Eye (tissue), 1 donor: ENCODE results near the gene TRAF3IP3.
A peak's percentile ranks its signal among the peaks of the same experiment; 100 is the strongest.
"Not testable (repeated sequence)": the region's sequence is repeated elsewhere in the genome, so short reads cannot be mapped to it uniquely, and the experiment has no call there.

Experiments used
- DNase-seq: peaks from one replicate; pipeline ENCODE4 v3.0.0-alpha.2; 2015

Gene TRAF3IP3

DNA sequence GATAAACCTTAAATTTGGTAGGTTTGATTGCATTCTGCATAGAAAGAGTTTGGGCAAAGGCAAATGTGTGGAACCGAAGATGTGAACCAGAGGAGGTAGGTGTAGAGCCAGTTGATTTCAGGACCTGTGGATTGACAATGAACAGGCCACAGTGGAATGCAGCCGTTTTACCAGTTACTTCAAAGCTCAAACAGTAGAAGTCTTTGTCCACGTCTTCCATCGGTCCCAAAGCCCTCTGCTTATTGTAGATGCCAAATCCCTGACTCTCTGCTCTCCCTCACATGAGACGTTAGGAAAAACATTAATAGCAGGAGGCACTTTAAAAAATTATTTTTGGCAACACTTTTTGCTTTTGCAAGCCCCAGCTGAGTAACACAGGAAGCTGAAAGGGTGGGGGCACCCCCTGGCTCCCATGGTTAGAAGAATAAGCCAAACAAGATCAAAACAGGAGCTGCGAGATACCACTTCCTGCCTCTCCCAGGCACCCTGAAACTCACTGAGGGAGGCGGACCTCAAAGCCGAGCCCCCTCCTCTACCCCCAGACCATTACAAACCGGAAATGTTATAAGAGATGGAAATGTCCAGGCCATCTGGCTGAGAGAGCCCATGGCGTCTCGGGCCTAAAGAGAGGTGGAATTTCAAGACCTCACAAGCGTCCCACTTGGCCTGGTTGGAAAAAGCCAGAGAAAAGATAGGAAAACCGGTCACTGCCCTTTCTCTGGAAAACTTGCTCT lies 13.5 kb downstream of the TRAF3IP3 start:
- DNase-seq: peak; percentile 25

DNA sequence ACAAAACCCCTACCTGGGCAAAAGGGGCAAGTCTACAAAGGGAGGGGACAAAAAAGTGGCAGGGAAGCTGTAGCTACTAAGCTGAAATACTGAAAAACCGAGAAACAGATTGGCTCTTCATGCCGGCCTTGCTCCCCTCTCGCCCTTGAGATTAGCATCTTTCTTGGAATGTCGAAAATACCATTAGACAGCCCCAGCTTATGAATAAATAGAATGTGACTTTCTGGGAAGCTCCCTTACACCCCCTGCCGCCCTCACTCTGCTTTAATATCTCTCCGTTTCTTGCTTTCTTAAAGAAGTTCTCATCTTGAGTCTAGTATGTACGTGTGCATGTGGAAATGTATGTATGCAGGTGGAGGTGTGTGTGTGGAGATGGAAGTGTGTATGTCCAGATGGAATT lies 14.1 kb downstream of the TRAF3IP3 start:
- DNase-seq: peak; percentile 32

DNA sequence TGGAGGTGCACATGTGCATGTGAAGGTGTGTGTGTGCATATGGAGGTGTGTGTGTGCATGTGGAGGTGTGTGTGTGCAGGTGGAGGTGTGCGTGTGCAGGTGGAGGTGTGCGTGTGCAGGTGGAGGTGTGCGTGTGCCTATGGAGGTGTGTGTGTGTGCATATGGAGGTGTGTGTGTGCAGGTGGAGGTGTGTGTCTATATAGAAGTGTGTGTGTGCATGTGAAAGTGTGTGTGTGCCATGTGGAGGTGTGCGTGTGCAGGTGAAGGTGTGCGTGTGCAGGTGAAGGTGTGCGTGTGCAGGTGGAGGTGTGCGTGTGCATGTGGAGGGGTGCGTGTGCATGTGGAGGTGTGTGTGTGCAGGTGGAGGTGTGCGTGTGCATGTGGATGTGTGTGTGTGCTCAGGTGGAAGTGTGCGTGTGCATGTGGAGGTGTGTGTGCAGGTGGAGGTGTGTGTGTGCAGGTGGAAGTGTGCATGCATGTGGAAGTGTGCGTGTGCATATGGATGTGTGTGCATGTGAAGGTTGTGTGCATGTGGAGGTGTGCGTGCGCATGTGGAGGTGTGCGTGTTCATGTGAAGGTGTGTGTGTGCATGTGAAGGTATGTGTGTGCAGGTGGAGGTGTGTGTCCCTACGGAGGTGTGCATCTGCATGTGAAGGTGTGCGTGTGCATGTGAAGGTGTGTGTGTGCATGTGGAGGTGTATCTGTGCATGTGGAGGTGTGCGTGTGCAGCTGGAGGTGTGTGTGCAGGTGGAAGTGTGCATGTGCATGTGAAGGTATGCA lies 15.0 kb downstream of the TRAF3IP3 start:
- peak; percentile 45 for DNase-seq

DNA sequence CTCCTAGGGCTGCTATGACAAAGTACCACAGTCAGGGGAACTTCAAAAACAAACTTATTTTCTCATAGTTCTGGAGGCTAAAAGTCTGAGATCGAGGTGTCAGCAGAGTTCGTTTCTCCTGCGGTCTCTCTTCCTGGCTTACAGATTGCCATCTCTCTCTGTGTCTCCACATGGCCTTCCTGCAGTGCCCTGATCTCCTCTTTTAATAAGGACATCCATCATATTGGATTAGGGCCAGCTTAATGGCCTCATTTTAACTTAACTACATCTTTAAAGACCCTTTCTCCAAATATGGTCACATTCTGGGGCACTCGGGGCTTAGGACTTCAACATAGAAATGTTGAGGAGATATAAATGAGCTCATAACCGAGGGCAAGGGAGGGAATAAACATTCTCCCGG lies 16.3 kb downstream of the TRAF3IP3 start:
- DNase-seq: peak; percentile 45

DNA sequence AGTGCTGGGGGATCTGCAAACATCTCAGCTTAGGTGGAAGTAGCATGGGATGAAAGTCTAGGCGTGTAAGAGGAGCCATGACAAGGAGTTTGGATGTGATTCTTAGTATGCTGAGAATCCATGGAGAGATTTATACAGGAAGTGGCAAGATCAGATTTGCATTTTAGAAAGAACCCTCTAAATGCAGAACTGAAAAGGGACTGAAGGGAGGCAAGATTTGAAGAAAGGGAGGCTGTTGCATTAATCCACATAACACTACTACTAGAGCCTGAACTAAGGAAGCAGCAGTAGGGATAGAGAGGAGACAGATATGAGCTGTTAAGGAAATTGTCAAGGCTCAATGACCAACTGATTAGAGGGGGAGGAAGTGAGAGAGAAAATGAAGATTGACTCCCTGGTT lies 18.7 kb downstream of the TRAF3IP3 start:
- DNase-seq: no peak

DNA sequence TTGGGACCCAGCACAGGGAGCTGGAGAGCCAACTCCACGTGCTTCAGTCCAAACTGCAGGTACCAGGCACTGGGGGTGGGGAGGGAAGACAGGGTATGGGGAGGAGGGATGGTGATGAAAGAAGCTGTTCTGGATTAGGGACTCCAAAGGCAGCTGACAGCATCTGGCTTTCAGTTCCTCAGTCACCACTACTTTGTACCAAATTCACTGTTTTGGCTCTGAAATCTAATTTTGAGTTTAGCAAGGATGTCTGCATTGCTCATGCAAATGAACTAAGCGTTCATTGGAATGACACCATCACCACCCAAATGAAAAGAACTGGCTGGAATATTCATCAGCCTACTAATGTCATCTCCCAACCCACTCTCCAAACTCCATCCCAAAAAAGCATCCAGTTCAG lies 19.8 kb downstream of the TRAF3IP3 start:
- DNase-seq: no peak

DNA sequence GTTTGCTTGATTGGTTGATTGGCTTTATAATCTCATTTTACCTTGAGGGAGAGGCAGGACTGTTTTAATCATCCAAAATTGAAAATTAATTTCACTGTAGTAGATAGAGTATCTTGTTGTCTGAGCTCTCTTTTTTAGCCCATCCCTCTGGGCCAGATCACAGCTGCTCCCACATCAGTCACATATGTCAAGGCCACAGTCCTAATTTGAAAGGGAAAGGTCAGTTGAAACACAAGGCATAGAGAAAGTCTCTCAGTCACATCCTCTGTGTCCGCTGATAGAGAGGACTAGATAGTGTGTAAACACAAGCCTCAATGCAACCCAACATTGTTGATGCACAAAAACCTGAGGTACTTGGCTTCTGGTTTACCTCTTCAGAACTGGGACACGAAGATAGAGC lies 21.7 kb downstream of the TRAF3IP3 start:
- DNase-seq: no peak

DNA sequence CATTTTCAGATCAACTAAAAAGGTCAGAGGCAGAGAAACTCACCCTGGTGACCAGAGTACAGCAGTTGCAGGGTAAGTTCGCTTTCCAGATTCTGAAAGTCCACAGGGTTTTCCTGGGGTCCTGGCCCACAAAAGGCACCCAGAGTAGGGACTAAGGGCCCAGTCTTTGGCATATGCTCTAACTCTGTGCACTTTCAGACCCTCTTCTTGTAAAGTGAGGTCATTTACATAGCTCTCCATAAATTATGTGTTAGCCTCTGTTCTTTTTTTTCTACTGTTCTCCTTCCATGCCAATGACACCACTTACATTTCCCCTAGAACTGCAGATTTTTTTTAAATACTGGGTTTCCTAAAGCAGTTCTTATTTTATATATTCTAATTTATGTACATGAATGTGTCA lies 22.2 kb downstream of the TRAF3IP3 start:
- DNase-seq: no peak

DNA sequence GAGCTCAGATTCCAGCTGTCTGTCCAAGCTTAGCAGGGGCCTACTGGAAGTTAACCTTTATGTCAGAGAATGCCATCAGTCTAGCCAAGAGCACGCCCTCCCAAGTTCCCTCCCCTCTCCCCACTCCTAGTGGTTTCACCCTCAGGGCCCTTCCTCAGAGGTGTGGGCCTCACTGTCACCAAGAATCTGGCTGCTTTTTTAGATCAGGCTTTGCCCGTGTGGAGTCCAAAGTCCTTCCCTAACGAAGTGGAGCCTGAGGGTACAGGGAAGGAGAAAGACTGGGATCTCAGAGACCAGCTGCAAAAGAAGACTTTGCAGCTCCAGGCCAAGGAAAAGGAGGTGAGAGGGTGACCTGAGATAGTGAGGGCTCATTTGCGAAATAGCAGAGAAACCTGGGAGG lies 24.4 kb downstream of the TRAF3IP3 start:
- DNase-seq: no peak

DNA sequence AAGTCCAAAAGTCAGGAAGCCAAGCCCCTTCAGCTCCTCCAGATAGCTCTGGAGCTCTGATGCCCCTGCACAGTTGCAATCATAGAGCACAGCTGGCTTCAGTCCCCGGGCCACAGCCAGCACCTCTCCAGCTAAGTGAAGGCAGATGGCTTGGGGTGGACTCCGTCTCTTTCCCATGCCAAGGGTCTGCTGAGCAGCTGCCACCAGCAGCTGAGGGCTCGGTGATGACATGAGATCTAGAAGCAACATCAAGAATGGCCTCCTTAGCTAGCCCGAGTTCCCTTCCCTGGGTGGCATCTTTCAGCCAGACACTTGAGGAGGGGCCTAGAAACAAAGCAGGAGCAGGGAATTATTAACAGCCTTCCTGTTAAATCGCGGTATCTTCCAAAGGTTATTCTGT lies 27.5 kb downstream of the TRAF3IP3 start:
- DNase-seq: peak; percentile 53

DNA sequence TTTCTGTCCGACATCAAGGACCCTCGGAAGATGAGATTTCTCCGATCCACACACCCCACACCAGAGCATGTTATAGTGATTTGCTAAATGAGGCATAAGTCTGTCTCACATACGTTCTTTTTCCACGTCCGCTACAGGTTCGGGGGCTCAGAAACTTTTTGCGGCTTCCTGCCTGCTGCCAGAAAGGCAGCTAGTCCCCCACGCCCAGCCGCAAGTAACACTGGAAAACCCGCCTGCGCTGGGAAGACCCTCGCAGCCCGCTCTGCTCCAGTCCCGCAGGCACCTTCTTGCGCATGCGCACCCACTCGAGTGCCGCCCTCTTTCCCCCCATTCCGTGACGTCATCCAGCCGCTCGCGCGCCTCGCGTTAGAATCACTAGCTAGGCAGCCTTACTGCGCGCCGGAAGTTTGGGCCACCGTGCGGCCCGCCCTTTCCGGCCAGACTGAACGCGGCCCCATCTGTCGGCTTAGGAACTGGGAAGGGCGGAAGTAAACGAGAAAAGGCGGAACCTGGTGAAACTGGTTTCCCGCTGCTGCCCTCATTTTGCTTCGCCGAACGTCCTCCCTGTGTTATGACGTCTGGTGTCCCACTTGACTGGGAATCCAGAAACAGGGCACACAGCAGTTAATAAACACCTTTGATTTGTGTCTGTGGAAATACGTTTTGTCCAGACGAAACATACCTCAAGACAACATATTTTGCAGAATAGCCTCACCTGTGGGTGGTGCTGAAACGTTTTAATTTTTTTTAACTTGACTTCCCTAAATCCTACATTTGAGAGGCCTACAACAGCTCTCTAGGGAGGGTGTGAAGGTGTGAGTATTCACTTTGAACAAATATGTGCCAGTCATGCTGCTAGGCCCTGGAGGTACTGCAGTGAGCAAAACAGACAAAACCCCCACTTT lies 28.7 kb downstream of the TRAF3IP3 start, which contains the start of gene C1orf74:
Gene C1orf74, minus strand, starts transcription at position 295 of the 905 bp plus-strand sequence. CDS start 925 bp downstream, outside the sequence.
- peak; percentile 100 for DNase-seq

DNA sequence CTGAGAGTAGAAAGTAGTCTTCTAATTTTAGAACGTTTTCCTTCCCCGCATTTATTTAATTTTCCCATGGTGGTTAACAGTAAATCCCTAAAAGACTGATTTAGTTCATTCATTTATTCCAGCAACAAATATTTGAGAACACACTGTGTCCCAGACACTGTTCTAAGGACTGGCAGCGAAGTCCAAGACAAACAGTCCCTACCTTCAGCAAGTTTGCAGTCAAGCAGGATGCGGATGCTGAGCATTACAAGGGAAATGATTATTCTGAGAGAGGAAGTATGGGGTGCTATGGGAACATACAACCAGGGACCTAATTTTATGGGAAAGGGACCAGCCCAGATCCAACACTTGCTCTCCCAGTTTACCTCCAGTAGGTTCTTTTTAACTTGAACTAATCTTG lies 29.7 kb downstream of the TRAF3IP3 start:
- no peak for DNase-seq

DNA sequence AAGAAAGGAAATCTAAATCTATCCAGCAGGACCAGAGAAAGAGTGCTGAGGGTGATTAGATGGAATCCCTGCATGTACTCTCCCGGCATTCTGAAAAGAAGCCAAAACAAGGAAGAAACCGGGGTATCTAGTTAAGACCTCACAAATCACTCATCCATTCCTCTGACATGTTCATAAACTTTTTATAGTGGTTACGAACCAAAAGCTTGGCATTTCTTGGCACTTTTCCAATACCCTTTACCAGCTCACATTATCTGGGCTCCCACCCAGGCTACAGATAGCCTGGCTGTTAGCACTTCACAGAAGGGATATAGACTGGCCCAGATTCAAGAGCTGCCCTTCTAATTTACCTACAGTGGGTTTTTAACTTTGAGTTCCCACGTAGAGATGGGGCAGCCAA lies 30.3 kb downstream of the TRAF3IP3 start:
- no peak for DNase-seq

DNA sequence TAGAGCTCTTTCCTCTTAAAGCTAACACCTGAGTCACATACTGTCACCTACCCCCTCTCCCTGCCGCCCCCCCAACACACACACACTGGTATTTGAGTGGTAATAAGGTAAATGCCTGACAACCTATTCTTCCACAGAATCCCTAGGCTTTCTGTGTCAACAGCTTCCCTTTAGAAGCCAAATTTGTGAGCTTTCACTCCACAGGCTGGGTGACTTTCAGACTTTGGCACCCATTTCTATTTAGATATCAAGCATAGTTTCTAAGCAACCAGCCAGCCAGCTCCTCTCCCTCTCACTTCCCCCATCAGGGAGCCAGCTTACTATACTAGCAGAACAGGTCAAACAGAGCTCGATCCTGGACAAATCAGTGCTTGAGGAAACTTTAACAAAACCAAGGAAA lies 31.7 kb downstream of the TRAF3IP3 start:
- no peak for DNase-seq

DNA sequence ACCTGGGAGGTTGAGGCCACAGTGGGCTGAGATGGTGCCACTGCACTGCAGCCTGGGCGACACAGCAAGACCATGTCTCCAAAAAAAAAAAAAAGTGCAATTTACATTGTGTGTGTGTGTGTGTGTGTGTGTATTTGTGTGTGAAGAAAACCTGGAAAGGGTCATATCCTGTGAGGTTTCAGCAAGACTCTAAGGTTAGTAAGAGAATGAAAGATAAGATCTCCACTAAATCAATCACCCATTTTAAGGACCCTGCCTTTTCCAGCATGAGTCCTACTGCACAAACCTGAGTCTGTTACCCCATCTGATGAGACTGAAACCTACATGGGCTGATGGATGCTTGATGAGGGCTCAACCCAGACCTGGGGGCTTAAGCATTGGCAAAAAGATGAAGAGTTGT lies 33.4 kb downstream of the TRAF3IP3 start:
- no peak for DNase-seq

DNA sequence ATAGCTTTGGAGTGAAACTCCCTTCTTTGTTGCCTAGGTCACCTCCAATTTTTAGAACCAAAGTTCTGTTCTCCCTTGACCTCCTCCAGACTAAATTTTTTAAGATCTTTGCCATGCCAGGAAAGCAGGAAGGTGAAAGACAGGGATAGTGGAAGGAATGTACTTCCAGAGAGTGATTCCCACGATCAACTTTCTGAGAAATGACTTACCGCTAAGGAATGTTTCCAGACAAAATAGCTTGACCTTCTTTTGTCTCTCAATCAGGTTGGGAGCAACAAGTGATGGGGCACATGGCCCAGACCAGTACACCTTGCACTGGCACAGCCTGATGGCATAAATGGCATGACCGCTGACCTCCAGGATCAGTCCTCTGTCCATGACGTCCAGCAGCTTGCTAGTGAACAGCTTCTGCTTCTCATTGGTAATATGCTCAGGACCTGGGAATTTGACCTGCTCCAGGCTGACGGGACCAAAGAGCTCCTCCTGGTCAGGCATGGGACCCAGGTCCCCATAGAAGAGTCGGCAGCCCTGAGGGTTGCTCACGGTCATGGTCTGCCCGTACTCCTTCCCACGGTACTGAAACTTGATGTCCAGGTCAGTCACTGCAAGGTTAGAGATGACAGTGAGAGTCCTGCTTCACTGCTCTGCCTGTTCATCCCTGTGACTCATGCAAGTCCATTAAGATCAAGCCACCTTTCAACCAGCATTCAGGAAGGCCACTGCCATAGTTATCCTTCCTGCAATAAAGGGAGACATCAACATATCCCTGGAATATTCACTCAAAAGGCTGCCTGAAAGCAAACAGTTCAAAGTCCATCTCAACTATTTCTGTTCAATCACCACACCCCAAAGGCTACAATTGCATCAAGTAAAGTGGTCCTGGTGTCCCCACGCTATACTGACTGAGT lies 34.7 kb downstream of the TRAF3IP3 start:
- DNase-seq: no peak

DNA sequence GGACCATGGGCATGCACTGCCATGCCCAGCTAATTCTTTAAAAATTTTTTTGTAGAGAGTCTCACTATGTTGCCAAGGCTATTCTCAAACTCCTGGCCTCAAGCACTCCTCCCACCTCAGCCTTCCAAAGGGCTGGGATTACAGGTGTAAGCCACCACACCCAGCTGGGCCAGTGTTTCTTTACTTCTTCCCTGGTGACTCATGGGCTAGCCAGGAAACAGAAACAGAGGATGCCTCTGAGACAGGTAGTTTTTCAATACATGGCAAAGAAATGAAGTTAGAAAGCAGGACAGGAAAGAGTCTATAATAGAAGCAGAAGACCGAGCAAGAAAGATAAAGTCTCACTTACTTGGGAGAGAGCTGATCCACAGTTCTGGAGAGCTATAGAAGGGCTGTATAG lies 36.1 kb downstream of the TRAF3IP3 start:
- DNase-seq: no peak

DNA sequence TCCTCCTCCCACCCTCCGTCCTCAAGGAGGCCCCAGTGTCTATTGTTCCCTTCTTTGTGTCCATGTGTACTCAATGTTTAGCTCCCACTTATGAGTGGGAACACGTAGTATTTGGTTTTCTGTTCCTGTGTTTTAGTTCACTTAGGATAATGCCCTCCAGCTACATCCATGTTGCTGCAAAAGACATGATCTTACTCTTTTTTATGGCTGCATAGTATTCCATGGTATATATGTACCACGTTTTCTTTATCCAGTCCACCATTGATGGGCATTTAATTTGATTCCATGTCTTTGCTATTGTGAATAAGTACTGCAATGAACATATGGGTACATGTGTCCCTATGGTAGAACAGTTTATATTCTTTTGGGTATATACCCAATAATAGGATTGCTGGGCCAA lies 37.9 kb downstream of the TRAF3IP3 start:
- DNase-seq: not testable (repeated sequence)

DNA sequence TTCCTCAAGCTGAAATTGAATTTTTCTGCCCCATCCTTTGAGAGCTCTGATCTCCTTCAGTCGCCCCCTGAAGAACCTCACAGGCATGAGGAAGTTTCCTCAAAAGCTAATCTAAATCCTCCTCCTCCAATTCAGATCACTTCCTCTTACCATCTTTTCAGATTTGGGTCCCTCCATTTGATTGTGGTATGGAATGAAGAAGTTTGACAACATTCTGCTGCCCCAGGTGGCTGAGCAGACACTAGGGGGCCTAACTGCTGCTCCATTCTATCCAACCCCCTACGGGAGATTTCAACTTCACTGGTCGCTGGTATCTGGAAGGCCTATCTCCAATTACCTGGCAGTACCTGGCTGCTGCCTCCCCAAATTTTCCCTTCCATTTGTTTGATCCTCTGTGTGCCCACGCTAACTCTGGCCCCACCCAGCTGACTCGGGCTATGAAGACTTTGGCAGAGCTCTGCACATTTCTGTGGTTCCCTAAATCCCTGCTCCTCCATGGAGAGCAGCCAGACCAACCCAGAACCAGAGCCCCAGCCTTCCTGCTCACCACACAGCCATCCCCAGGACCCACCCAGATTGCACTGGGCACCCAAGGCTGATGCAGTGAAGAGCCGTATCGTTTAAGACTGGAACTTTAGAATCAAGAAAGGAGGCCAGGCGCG lies 42.3 kb downstream of the TRAF3IP3 start:
- DNase-seq: no peak

DNA sequence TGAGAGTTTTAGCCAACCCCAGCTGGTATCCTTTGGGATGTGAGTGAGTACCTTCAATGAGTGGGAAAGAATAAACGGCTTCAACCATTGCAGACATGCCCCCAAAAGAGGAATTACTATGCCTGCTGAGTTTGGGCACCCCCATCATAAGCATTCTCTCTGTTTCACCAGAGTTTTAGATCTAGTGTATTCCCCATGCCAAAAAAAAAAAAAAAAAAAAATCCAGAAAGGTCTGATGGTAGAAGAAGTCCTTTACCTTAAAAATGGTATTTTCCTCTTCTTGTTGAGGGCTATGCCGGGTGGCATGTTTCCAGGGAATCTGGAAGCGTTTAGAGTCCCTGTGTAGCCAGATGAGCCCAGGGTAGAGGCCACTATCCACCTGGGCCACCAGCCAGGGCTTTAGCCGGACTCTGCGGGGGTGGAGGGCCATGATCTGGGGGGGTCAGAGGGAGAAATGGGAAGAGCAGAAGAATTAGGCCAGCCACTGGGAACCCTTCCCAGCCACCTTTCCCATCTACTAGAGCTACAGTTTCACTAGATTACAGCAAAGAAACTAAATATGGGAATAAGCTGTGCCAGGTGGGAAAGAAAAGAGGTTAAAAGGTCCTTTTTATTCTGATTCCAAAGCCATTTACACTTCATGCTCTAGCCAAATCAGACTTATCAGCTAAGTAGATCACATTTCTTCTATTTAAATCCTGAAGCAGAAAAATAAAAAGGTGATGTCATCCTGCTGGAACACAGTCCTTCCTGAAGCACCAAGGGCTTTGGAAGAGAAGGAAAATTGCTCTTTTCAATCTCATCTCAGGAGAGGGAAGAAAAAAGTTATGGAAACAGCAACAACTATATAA lies 45.4 kb downstream of the TRAF3IP3 start:
- DNase-seq: peak; percentile 29
